ENCODE results near the gene PCDHGC3. TPM values are rescaled to one million over a fixed set of nuclear protein-coding genes. Genes with fewer than 3 reads are reported as not detected.

Gene PCDHGC3
- total and polyA plus RNA-seq, 9 of the 15 experiments (the other 6 are each of a cell fraction or from before 2014, with no cell fraction given): 0.07 TPM; not detected in 8

DNA sequence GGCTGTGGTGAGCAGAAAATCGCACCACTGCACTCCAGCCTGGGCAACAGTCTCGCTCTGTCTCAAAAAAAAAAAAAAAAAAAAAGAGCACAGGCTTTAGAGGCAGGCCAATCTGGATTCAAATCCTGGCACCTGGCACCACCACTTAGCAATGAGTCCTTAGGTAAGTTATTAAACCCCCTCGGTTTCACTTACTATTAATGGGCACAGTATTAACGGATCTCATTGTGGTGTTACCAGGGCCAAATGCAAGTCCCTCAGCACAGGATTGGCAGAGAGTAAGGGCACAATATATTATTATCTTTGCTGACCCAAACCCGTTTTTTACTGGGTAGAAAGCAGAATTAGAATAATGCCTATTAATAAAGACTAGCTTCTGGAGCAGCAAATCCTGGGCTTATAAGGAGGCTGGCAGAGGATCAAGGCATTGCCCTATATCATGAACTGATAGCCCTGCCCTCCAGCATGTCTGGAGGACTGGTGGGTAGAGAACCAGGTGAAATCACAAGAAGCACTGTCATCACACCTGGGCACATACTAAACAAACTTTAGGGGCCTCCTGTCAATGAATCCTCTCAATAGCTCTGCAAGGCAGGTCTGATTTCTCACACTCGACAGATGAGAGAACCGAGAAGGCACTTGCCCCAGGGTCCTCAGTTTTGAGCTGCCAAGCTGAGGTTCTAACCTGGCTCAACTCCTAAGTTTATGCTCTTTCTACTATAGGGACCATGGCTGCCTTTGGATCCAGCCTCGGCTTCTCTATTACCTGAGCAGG is 30.8 kb downstream of the PCDHGC3 start (continued):
- TF ChIP-seq, protein P1, sequence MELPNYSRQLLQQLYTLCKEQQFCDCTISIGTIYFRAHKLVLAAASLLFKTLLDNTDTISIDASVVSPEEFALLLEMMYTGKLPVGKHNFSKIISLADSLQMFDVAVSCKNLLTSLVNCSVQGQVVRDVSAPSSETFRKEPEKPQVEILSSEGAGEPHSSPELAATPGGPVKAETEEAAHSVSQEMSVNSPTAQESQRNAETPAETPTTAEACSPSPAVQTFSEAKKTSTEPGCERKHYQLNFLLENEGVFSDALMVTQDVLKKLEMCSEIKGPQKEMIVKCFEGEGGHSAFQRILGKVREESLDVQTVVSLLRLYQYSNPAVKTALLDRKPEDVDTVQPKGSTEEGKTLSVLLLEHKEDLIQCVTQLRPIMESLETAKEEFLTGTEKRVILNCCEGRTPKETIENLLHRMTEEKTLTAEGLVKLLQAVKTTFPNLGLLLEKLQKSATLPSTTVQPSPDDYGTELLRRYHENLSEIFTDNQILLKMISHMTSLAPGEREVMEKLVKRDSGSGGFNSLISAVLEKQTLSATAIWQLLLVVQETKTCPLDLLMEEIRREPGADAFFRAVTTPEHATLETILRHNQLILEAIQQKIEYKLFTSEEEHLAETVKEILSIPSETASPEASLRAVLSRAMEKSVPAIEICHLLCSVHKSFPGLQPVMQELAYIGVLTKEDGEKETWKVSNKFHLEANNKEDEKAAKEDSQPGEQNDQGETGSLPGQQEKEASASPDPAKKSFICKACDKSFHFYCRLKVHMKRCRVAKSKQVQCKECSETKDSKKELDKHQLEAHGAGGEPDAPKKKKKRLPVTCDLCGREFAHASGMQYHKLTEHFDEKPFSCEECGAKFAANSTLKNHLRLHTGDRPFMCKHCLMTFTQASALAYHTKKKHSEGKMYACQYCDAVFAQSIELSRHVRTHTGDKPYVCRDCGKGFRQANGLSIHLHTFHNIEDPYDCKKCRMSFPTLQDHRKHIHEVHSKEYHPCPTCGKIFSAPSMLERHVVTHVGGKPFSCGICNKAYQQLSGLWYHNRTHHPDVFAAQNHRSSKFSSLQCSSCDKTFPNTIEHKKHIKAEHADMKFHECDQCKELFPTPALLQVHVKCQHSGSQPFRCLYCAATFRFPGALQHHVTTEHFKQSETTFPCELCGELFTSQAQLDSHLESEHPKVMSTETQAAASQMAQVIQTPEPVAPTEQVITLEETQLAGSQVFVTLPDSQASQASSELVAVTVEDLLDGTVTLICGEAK (IDR thresholded peaks at IDR 0.05): no peak
- TF ChIP-seq, protein P1 (CRISPR knock-in tag; IDR thresholded peaks at IDR 0.05): no peak
- TF ChIP-seq, protein P2, sequence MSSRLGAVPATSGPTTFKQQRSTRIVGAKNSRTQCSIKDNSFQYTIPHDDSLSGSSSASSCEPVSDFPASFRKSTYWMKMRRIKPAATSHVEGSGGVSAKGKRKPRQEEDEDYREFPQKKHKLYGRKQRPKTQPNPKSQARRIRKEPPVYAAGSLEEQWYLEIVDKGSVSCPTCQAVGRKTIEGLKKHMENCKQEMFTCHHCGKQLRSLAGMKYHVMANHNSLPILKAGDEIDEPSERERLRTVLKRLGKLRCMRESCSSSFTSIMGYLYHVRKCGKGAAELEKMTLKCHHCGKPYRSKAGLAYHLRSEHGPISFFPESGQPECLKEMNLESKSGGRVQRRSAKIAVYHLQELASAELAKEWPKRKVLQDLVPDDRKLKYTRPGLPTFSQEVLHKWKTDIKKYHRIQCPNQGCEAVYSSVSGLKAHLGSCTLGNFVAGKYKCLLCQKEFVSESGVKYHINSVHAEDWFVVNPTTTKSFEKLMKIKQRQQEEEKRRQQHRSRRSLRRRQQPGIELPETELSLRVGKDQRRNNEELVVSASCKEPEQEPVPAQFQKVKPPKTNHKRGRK (tag; IDR thresholded peaks at IDR 0.05): no peak
- TF ChIP-seq, protein P3, sequence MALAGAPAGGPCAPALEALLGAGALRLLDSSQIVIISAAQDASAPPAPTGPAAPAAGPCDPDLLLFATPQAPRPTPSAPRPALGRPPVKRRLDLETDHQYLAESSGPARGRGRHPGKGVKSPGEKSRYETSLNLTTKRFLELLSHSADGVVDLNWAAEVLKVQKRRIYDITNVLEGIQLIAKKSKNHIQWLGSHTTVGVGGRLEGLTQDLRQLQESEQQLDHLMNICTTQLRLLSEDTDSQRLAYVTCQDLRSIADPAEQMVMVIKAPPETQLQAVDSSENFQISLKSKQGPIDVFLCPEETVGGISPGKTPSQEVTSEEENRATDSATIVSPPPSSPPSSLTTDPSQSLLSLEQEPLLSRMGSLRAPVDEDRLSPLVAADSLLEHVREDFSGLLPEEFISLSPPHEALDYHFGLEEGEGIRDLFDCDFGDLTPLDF (CRISPR knock-in tag; IDR thresholded peaks at IDR 0.05): no peak
- TF ChIP-seq ZKSCAN3 (CRISPR knock-in tag; IDR thresholded peaks at IDR 0.05): no peak
- no peak for TF ChIP-seq ZNF133 (CRISPR knock-in tag; IDR thresholded peaks at IDR 0.05)
- TF ChIP-seq, protein P4, sequence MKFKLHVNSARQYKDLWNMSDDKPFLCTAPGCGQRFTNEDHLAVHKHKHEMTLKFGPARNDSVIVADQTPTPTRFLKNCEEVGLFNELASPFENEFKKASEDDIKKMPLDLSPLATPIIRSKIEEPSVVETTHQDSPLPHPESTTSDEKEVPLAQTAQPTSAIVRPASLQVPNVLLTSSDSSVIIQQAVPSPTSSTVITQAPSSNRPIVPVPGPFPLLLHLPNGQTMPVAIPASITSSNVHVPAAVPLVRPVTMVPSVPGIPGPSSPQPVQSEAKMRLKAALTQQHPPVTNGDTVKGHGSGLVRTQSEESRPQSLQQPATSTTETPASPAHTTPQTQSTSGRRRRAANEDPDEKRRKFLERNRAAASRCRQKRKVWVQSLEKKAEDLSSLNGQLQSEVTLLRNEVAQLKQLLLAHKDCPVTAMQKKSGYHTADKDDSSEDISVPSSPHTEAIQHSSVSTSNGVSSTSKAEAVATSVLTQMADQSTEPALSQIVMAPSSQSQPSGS (CRISPR knock-in tag; IDR thresholded peaks at IDR 0.05): no peak
